ENCODE data around the gene LARP4.

LARP4 gene

DNA sequence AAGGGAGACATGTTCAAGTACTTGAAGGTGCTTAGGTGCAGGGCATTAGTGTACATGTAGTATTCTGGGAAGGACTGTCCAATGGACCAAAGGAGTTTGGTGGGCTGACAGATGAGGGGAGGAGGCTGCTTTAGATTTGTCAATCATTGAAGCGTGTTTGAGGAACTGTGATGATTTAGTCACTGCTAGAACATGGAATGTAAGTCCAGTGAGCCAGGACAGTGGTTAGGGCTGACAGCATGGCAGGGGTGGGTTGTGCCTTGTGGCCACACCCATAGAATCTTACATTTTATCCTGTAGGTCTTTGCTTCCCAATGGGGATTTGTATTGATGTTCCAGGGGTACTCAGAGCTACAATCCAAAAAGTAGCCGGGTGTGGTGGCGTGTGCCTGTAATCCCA is 128.7 kb downstream of the LARP4 start:
- TF ChIP-seq SALL2 (tag by site-specific recombination; IDR thresholded peaks at IDR 0.05; ENCODE audit: borderline replicate concordance) = no peak
- TF ChIP-seq ZNF549 (tag by site-specific recombination; IDR thresholded peaks at IDR 0.05) = no peak
- TF ChIP-seq MEIS1 (CRISPR knock-in tag; IDR thresholded peaks at IDR 0.05; ENCODE audit: borderline replicate concordance) = no peak
- TF ChIP-seq, protein P1, sequence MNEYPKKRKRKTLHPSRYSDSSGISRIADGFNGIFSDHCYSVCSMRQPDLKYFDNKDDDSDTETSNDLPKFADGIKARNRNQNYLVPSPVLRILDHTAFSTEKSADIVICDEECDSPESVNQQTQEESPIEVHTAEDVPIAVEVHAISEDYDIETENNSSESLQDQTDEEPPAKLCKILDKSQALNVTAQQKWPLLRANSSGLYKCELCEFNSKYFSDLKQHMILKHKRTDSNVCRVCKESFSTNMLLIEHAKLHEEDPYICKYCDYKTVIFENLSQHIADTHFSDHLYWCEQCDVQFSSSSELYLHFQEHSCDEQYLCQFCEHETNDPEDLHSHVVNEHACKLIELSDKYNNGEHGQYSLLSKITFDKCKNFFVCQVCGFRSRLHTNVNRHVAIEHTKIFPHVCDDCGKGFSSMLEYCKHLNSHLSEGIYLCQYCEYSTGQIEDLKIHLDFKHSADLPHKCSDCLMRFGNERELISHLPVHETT (tag by site-specific recombination; IDR thresholded peaks at IDR 0.05) = no peak
- no peak for TF ChIP-seq ZNF239 (tag by site-specific recombination; IDR thresholded peaks at IDR 0.05)
- TF ChIP-seq ZNF670 (tag by site-specific recombination; IDR thresholded peaks at IDR 0.05; ENCODE audit: low read depth) = no peak
- TF ChIP-seq, protein P2, sequence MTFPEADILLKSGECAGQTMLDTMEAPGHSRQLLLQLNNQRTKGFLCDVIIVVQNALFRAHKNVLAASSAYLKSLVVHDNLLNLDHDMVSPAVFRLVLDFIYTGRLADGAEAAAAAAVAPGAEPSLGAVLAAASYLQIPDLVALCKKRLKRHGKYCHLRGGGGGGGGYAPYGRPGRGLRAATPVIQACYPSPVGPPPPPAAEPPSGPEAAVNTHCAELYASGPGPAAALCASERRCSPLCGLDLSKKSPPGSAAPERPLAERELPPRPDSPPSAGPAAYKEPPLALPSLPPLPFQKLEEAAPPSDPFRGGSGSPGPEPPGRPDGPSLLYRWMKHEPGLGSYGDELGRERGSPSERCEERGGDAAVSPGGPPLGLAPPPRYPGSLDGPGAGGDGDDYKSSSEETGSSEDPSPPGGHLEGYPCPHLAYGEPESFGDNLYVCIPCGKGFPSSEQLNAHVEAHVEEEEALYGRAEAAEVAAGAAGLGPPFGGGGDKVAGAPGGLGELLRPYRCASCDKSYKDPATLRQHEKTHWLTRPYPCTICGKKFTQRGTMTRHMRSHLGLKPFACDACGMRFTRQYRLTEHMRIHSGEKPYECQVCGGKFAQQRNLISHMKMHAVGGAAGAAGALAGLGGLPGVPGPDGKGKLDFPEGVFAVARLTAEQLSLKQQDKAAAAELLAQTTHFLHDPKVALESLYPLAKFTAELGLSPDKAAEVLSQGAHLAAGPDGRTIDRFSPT (tag by site-specific recombination; IDR thresholded peaks at IDR 0.05) = no peak
- TF ChIP-seq ZNF341 (tag by site-specific recombination; IDR thresholded peaks at IDR 0.05; ENCODE audit: low read depth) = no peak
- TF ChIP-seq, protein P3, sequence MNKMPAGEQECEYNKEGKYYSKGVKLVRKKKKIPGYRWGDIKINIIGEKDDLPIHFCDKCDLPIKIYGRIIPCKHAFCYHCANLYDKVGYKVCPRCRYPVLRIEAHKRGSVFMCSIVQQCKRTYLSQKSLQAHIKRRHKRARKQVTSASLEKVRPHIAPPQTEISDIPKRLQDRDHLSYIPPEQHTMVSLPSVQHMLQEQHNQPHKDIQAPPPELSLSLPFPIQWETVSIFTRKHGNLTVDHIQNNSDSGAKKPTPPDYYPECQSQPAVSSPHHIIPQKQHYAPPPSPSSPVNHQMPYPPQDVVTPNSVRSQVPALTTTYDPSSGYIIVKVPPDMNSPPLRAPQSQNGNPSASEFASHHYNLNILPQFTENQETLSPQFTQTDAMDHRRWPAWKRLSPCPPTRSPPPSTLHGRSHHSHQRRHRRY (tag by site-specific recombination; IDR thresholded peaks at IDR 0.05) = no peak
- no peak for TF ChIP-seq ZNF785 (tag by site-specific recombination; IDR thresholded peaks at IDR 0.05)
- no peak for TF ChIP-seq ZNF24 (tag by site-specific recombination; IDR thresholded peaks at IDR 0.05)
- TF ChIP-seq, protein P4, sequence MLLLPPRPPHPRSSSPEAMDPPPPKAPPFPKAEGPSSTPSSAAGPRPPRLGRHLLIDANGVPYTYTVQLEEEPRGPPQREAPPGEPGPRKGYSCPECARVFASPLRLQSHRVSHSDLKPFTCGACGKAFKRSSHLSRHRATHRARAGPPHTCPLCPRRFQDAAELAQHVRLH (tag by site-specific recombination; IDR thresholded peaks at IDR 0.05) = no peak
- no peak for TF ChIP-seq ZNF707 (tag by site-specific recombination; IDR thresholded peaks at IDR 0.05)
- no peak for TF ChIP-seq KLF16 (tag by site-specific recombination; IDR thresholded peaks at IDR 0.05)
- TF ChIP-seq ZNF776 (tag by site-specific recombination; IDR thresholded peaks at IDR 0.05; ENCODE audit: borderline replicate concordance) = no peak
- TF ChIP-seq ZNF501 (tag by site-specific recombination; IDR thresholded peaks at IDR 0.05) = no peak
- no peak overlapping the region for H3K4me3 ChIP-seq (ENCODE audit: low read depth, low read length)
- peaks cover 11% of the 10 kb centered on the region for H3K4me1 ChIP-seq (ENCODE audit: control insufficient read depth, insufficient read depth, low read length)
- H3K9me3 ChIP-seq (ENCODE audit: control insufficient read depth, insufficient read depth, low read depth, low read length) = no peaks in the 10 kb centered on the region
- H3K27ac ChIP-seq (ENCODE audit: extremely low read depth, low read depth, low read length) = no peak overlapping the region
- CTCF ChIA-PET = interaction anchor here (0.7 kb wide), 1 partner anchor 34 kb away, joined by 3 read pairs; no protein-coding TSS in a partner anchor
- H3K36me3 ChIP-seq (ENCODE audit: control insufficient read depth in 2 of 2, insufficient read depth in 1 of 2, low read length in 2 of 2) = no peaks in the 10 kb centered on the region; a peak in 1 of 3 replicates
- POLR2A ChIA-PET = no interaction called here

Measured in HEK293 (cell line).